ENCODE results near the gene DRICH1.
"Not testable (repeated sequence)": the region's sequence is repeated elsewhere in the genome, so short reads cannot be mapped to it uniquely, and the experiment has no call there.

The DRICH1 gene

GRCh38 chr22:23632178-23632577 lies at the start of gene DRICH1:
Gene DRICH1 (minus strand): TSS chr22:23632321. CDS start chr22:23632023, 298 bp downstream.
- in situ Hi-C loops (cut with MboI; ENCODE audit: low sequenced_read_pairs): no loop called here

GRCh38 chr22:23681026-23681809 lies 49.1 kb upstream of the DRICH1 start:
- in situ Hi-C loops (cut with MboI; ENCODE audit: low sequenced_read_pairs): no loop called here

- in situ Hi-C loops (cut with MboI; ENCODE audit: low sequenced_read_pairs): no loop called here
Observed at GRCh38 chr22:23678133-23678532, 46.0 kb upstream of the DRICH1 start.

- in situ Hi-C loops (cut with MboI; ENCODE audit: low sequenced_read_pairs): no loop called here
Observed at GRCh38 chr22:23677701-23677995, 45.5 kb upstream of the DRICH1 start.

- in situ Hi-C loops (cut with MboI; ENCODE audit: low sequenced_read_pairs): not testable (repeated sequence)
Observed at GRCh38 chr22:23676841-23677700, 45.0 kb upstream of the DRICH1 start.

- in situ Hi-C loops (cut with MboI; ENCODE audit: low sequenced_read_pairs): no loop called here
Observed at GRCh38 chr22:23675502-23676415, 43.6 kb upstream of the DRICH1 start.

GRCh38 chr22:23674886-23675501 lies 42.9 kb upstream of the DRICH1 start:
- in situ Hi-C loops (cut with MboI; ENCODE audit: low sequenced_read_pairs): not testable (repeated sequence)

GRCh38 chr22:23673826-23674690 lies 41.9 kb upstream of the DRICH1 start:
- in situ Hi-C loops (cut with MboI; ENCODE audit: low sequenced_read_pairs): no loop called here

GRCh38 chr22:23673050-23673620 lies 41.0 kb upstream of the DRICH1 start:
- in situ Hi-C loops (cut with MboI; ENCODE audit: low sequenced_read_pairs): no loop called here

GRCh38 chr22:23672307-23673049 lies 40.4 kb upstream of the DRICH1 start:
- in situ Hi-C loops (cut with MboI; ENCODE audit: low sequenced_read_pairs): not testable (repeated sequence)

- in situ Hi-C loops (cut with MboI; ENCODE audit: low sequenced_read_pairs): not testable (repeated sequence)
Observed at GRCh38 chr22:23671387-23671786, 39.3 kb upstream of the DRICH1 start.

- in situ Hi-C loops (cut with MboI; ENCODE audit: low sequenced_read_pairs): no loop called here
Observed at GRCh38 chr22:23670378-23671295, 38.5 kb upstream of the DRICH1 start.

- in situ Hi-C loops (cut with MboI; ENCODE audit: low sequenced_read_pairs): not testable (repeated sequence)
Observed at GRCh38 chr22:23660381-23660780, 28.3 kb upstream of the DRICH1 start.

- in situ Hi-C loops (cut with MboI; ENCODE audit: low sequenced_read_pairs): no loop called here
Observed at GRCh38 chr22:23657727-23658126, 25.6 kb upstream of the DRICH1 start.

GRCh38 chr22:23655891-23656475 lies 23.9 kb upstream of the DRICH1 start:
- in situ Hi-C loops (cut with MboI; ENCODE audit: low sequenced_read_pairs): no loop called here

GRCh38 chr22:23652711-23653110 lies 20.6 kb upstream of the DRICH1 start:
- in situ Hi-C loops (cut with MboI; ENCODE audit: low sequenced_read_pairs): no loop called here

GRCh38 chr22:23652286-23652685 lies 20.2 kb upstream of the DRICH1 start:
- in situ Hi-C loops (cut with MboI; ENCODE audit: low sequenced_read_pairs): no loop called here

Data from hTERT RPE-1 (cell line).